Urinary bladder (tissue), 4 donors: ENCODE data around the gene TMEM143. TPM values are rescaled to one million over a fixed set of nuclear protein-coding genes. Genes with fewer than 3 reads are reported as not detected.

Experiments
- DNase-seq: peaks from one replicate; pipeline ENCODE4 v3.0.0-alpha.2; 2015; ENCODE audit errors: extremely low spot score
- H3K27ac ChIP-seq: one replicate; pipeline ENCODE4 v1.5.1; 2013; ENCODE audit warnings: low read depth, mild to moderate bottlenecking, moderate library complexity
- H3K36me3 ChIP-seq: one replicate; pipeline ENCODE4 v1.6.1; 2013; ENCODE audit warnings: mild to moderate bottlenecking, moderate library complexity; ENCODE audit not compliant: insufficient read depth
- H3K4me1 ChIP-seq: one replicate; pipeline ENCODE4 v1.6.1; 2013; ENCODE audit warnings: mild to moderate bottlenecking, moderate library complexity; ENCODE audit not compliant: insufficient read depth
- H3K4me3 ChIP-seq: one replicate; pipeline ENCODE4 v1.5.1; 2013; ENCODE audit warnings: low read depth, low read length
- WGBS: extraction: QIAGEN DNeasy Blood & Tissue Kit; methylation state at CpG from one replicate; pipeline ENCODE4 v1.1.7; 2013; 5-methylcytosine and 5-hydroxymethylcytosine counted together
- polyA plus RNA-seq: library from polyadenylated mRNA; stranded (reverse); fragments of 200-250 nt; gene quantifications from one replicate; pipeline ENCODE4 v1.2.3, GENCODE V29; 2013
- total RNA-seq: library from RNA; depleted of rRNA; stranded (reverse); fragments of >200 nt; gene quantifications from one replicate; pipeline ENCODE4 v1.2.3, GENCODE V29; 2014
- donor health status: healthy with polysubstance abuse.
- donor health status: healthy.

The TMEM143 gene
- total and polyA plus RNA-seq, 2 donors: 4.3 to 10.2 TPM

DNA sequence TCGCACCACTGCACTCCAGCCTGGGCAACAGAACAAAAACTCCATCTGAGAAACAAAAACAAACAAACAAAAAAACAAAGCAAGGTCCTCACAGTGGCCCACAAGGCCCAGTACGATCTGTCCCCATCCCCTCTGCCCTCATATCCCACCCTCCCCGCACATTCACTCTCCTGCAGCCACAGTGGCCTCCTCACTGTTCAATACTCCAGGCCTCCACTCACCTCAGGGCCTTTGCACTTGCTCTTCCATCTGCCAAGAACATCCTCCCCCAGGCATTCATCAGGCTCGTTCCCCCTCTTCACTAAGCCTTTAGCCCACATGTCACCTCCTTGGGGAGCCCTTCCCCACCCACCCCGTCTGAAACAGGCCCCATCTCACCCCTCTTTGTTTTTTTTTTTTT is 4.6 kb downstream of the TMEM143 start:
- no peaks in the 10 kb centered on the region for H3K36me3 ChIP-seq
- no peak overlapping the region for H3K4me3 ChIP-seq
- no peak for DNase-seq
- no peak overlapping the region for H3K27ac ChIP-seq
- 92% methylated on average over 5 of the region's 5 CpGs for WGBS
- H3K4me1 ChIP-seq: no peaks in the 10 kb centered on the region

- Histone ChIP-seq H3K4me3 (no peak overlapping the region), H3K27ac (no peak overlapping the region), H3K4me1 (no peaks in the 10 kb centered on the region), H3K36me3 (no peaks in the 10 kb centered on the region)
- WGBS: 82% methylated on average over 12 of the region's 12 CpGs
- no peak for DNase-seq
Measured at GRCh38 chr19:48355365-48355954, 8.3 kb downstream of the TMEM143 start.

- Histone ChIP-seq H3K36me3 (no peaks in the 10 kb centered on the region), H3K4me1 (no peaks in the 10 kb centered on the region), H3K4me3 (no peak overlapping the region), H3K27ac (no peak overlapping the region)
- no peak for DNase-seq
- 88% methylated on average over 15 of the region's 15 CpGs for WGBS
Measured at GRCh38 chr19:48354332-48354992, 9.3 kb downstream of the TMEM143 start.

DNA sequence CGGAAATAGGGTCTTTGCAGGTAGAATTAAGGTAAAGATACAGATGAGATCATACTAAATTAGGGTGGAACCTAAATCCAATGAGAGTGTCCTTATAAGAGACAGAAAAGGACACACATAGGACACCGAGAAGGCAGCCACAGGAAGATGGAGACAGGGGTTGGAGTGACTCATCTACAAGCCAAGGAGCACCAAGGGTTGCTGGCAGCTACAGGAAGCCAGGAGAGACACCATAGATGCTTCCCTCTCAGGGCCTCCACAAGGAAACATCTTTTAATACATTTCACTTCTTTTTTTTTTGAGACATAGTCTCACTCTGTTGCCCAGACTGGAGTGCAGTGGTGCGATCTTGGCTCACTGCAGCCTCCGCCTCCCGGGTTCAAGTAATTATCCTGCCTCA is 10.1 kb downstream of the TMEM143 start:
- 92% methylated on average over 5 of the region's 5 CpGs for WGBS
- Histone ChIP-seq H3K4me3 (no peak overlapping the region), H3K36me3 (no peaks in the 10 kb centered on the region), H3K4me1 (no peaks in the 10 kb centered on the region), H3K27ac (no peak overlapping the region)
- DNase-seq: no peak

DNA sequence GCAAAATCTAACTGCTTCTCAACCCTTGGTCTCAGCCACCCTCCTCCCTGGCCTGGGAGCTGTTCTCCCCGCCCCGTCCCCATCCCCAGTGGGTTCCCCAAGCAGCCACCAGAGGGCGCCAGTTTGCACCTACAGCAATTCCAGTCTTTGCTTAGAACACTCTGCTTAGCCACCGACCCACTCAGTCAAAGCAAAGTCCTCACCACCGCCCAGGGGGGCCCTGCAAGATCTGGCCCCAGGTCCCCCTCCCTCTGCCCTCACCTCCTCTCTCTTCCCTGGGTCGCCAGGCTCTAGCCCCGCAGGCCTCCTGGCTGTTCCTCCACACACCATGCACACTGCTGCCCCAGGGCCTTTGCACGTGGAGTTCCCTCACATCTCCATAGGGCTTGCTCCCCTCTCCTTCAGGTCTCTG is 12.4 kb downstream of the TMEM143 start:
- Histone ChIP-seq H3K36me3 (no peaks in the 10 kb centered on the region), H3K4me3 (no peak overlapping the region), H3K4me1 (no peaks in the 10 kb centered on the region), H3K27ac (no peak overlapping the region)
- 55% methylated on average over 8 of the region's 8 CpGs for WGBS
- DNase-seq: no peak

DNA sequence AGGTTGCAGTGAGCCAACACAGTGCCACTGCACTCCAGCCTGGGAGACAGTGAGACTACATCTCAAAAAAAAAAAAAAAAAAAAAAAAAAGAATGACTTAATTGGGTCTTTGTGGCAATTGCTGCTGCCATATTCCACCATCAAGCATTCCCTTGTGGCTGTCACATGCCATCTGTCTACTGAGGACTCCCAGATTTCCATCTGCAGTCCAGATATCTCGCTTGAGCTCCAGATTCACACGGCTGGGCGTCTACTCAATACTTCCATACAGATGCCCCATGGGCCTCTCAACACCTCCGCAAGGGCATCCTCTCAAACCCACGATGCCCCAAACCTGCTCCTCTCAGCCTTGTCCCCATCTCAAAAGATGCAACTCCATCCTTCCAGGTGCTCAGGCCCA is 12.9 kb downstream of the TMEM143 start:
- 93% methylated on average over 5 of the region's 5 CpGs for WGBS
- Histone ChIP-seq H3K4me1 (no peaks in the 10 kb centered on the region), H3K36me3 (no peaks in the 10 kb centered on the region), H3K4me3 (no peak overlapping the region), H3K27ac (no peak overlapping the region)
- no peak for DNase-seq

DNA sequence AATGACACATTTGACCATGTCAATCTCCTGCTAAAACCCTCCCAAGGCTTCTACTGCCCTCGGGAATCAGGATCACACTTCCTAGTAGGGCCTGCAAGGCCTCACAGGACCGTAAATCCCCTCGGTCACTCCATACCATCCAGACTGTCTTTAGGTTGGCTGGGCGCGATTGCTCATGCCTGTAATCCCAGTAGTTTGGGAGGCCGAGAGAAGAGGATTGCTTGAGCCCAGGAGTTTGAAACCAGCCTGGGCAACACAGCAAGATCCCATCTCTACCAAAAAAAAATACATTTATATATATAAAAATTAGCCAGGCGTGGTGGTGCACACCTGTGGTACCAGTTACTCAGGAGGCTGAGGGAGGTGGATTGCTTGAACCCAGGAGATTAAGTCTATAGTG is 15.0 kb downstream of the TMEM143 start:
- Histone ChIP-seq H3K36me3 (no peaks in the 10 kb centered on the region), H3K27ac (no peak overlapping the region), H3K4me3 (no peak overlapping the region), H3K4me1 (no peaks in the 10 kb centered on the region)
- 89% methylated on average over 7 of the region's 7 CpGs for WGBS
- no peak for DNase-seq

DNA sequence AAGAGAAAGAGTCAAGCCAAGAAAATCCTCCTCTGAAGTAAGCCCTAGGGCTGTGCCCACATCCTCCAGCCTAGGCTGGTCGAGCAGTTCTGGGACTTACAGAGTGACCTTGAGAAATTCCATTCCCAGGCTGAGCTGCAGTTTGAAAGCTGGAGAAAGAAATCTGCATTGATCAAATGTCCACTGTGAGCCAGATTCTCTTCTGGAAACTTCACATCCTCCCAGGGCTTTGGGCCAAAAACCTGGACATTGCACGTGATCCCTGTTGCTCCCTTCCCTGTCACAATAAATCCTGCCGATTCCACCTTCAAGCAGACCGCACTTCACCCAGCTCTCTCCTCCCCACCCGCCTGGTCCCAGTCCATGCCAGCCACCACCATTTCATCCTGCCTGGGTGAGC is 15.7 kb downstream of the TMEM143 start:
- no peak overlapping the region for H3K27ac ChIP-seq
- H3K36me3 ChIP-seq: no peaks in the 10 kb centered on the region
- no peak for DNase-seq
- H3K4me3 ChIP-seq: no peak overlapping the region
- H3K4me1 ChIP-seq: no peaks in the 10 kb centered on the region
- 45% methylated on average over 5 of the region's 5 CpGs for WGBS

- Histone ChIP-seq H3K36me3 (no peaks in the 10 kb centered on the region), H3K4me1 (no peaks in the 10 kb centered on the region), H3K27ac (no peak overlapping the region), H3K4me3 (no peak overlapping the region)
- 91% methylated on average over 2 of the region's 2 CpGs for WGBS
- DNase-seq: no peak
Measured at GRCh38 chr19:48346191-48346590, 17.5 kb downstream of the TMEM143 start.

DNA sequence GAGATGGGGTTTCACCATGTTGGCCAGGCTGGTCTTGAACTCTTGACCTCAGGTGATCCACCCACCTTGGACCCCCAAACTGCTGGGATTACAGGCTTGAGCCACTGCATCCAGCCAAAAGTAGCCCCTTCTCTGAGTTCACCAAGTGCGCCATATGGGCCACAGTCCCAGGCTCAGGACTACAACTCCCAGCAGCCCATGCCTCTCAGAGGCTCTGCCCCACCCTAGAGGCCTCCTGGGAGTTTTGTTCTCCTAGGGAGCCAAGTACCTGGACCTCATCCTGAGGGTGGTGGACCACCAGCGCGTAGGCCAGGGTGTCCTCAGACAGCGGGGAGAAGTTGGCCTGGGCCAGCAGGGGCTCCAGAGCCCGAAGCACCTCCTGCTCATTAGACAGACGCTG is 18.8 kb downstream of the TMEM143 start:
- WGBS: 99% methylated on average over 6 of the region's 6 CpGs
- no peak overlapping the region for H3K27ac ChIP-seq
- no peak for DNase-seq
- H3K36me3 ChIP-seq: no peaks in the 10 kb centered on the region
- H3K4me3 ChIP-seq: no peak overlapping the region
- H3K4me1 ChIP-seq: no peaks in the 10 kb centered on the region

- WGBS: 94% methylated on average over 23 of the region's 23 CpGs
- no peaks in the 10 kb centered on the region for H3K4me1 ChIP-seq
- no peaks in the 10 kb centered on the region for H3K36me3 ChIP-seq
- no peak overlapping the region for H3K27ac ChIP-seq
- H3K4me3 ChIP-seq: no peak overlapping the region
- DNase-seq: no peak
Measured at GRCh38 chr19:48342841-48343540, 20.7 kb downstream of the TMEM143 start.

GRCh38 chr19:48342414-48342738 is 21.4 kb downstream of the TMEM143 start:
- WGBS: 93% methylated on average over 20 of the region's 20 CpGs
- no peak overlapping the region for H3K4me3 ChIP-seq
- H3K36me3 ChIP-seq: no peaks in the 10 kb centered on the region
- no peaks in the 10 kb centered on the region for H3K4me1 ChIP-seq
- no peak for DNase-seq
- no peak overlapping the region for H3K27ac ChIP-seq

- Histone ChIP-seq H3K36me3 (no peaks in the 10 kb centered on the region), H3K4me3 (no peak overlapping the region), H3K4me1 (no peaks in the 10 kb centered on the region)
Measured at GRCh38 chr19:48341515-48342413, 22.0 kb downstream of the TMEM143 start.

More at GRCh38 chr19:48341515-48342413, 22.0 kb downstream of the TMEM143 start:
- no peak for DNase-seq
- 95% methylated on average over 10 of the region's 10 CpGs for WGBS
- no peak overlapping the region for H3K27ac ChIP-seq
